Mesothelial cell of epicardium (in vitro differentiated cells): Measurements from ENCODE around the gene ROBO1. TPM values are rescaled to one million over a fixed set of nuclear protein-coding genes. Genes with fewer than 3 reads are reported as not detected.

ENCODE experiments used
- DNase-seq, 2 experiments: peaks; one replicate each; pipeline ENCODE4 v3.0.0; 2021; ENCODE audit warnings: low spot score in 2 of 2; ENCODE audit not compliant: unreplicated experiment in 2 of 2
- H3K27ac Mint-ChIP-seq: 2 replicates; pipeline ENCODE4 v1.8.0; 2021; ENCODE audit warnings: mixed read lengths
- H3K27me3 Mint-ChIP-seq: 2 replicates; pipeline ENCODE4 v1.8.0; 2021; ENCODE audit warnings: low read depth, mixed read lengths
- H3K36me3 Mint-ChIP-seq: 2 replicates; pipeline ENCODE4 v1.8.0; 2021; ENCODE audit warnings: mixed read lengths
- H3K4me1 Mint-ChIP-seq: 2 replicates; pipeline ENCODE4 v1.8.0; 2021; ENCODE audit warnings: mixed read lengths
- H3K4me3 Mint-ChIP-seq: 2 replicates; pipeline ENCODE4 v1.8.0; 2021; ENCODE audit warnings: mild to moderate bottlenecking, moderate library complexity, mixed read lengths
- H3K9me3 Mint-ChIP-seq: 2 replicates; pipeline ENCODE4 v1.8.0; 2021; ENCODE audit warnings: mixed read lengths
- total RNA-seq: library from RNA; stranded (reverse); gene quantifications from 3 replicates; pipeline ENCODE4 v1.2.1, GENCODE V29; 2021
- TF ChIP-seq, protein P1 (sequence below): fragments of 200-600 bp; sonication (generic); IDR thresholded peaks from one replicate; pipeline ENCODE4 v1.5.0; 2021; ENCODE audit warnings: antibody characterized with exemption; ENCODE audit not compliant: unreplicated experiment

The ROBO1 gene
- total RNA-seq, 1 donor from 2014 or later: 143 TPM

DNA sequence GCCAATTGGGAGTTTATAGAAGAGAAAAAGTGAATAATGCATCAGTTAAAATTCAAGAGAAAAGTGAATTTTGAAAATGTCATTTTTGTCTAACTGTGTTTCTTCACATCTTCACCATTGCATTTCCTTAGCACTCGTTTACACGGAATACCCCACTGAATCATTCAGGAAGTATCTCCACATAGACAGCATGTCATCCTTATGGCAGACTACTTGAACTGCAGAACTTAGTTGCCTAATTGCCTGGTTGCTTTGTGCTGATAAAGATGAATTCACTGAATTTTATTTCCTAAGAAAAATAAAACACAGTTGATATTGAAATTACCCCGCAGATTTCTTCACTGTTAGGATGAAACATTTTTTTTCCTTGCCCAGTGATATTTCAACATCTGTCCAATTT is 627.1 kb downstream of the ROBO1 start:
- TF ChIP-seq, protein P1, sequence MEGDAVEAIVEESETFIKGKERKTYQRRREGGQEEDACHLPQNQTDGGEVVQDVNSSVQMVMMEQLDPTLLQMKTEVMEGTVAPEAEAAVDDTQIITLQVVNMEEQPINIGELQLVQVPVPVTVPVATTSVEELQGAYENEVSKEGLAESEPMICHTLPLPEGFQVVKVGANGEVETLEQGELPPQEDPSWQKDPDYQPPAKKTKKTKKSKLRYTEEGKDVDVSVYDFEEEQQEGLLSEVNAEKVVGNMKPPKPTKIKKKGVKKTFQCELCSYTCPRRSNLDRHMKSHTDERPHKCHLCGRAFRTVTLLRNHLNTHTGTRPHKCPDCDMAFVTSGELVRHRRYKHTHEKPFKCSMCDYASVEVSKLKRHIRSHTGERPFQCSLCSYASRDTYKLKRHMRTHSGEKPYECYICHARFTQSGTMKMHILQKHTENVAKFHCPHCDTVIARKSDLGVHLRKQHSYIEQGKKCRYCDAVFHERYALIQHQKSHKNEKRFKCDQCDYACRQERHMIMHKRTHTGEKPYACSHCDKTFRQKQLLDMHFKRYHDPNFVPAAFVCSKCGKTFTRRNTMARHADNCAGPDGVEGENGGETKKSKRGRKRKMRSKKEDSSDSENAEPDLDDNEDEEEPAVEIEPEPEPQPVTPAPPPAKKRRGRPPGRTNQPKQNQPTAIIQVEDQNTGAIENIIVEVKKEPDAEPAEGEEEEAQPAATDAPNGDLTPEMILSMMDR: no peak
- Mint-ChIP-seq H3K36me3 (no peaks in the 10 kb centered on the region), H3K4me1 (no peaks in the 10 kb centered on the region), H3K27ac (no peak overlapping the region), H3K9me3 (no peaks in the 10 kb centered on the region), H3K27me3 (peaks cover 3% of the 10 kb centered on the region), H3K4me3 (no peak overlapping the region)
- no peak for DNase-seq

DNA sequence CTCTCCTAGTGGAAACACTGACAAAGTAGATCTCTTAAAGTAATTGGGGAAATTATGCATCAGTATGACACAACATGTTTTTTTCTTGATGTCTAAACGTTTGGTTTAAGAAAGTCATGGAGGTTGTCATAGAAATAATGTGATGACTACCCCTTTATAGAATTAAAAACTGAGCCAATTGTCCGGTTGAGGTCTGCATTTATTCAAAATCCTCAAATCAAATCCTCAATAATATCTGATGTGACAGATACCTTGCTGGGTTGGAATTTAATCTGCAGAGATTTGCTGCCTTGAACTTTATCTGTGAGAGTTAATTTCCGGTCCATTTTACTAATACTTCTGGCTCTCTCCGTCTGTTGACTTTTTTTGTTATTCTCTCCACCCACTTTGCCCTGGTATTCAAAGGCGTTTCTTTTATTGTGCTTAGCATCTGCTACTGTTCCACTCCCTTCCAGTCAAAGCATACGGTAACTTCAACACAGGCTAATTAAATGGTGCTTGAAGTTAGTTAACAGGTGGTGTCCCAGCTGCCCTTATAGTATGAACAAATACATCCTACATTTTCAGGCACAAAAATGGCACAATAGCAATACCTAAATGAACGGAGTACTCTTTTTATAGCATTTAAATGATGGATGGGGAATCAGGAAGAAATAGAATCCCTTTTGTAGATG is 628.3 kb downstream of the ROBO1 start:
- H3K4me1 Mint-ChIP-seq: no peaks in the 10 kb centered on the region
- no peaks in the 10 kb centered on the region for H3K9me3 Mint-ChIP-seq
- no peaks in the 10 kb centered on the region for H3K36me3 Mint-ChIP-seq
- peaks cover 3% of the 10 kb centered on the region for H3K27me3 Mint-ChIP-seq
- no peak overlapping the region for H3K4me3 Mint-ChIP-seq
- H3K27ac Mint-ChIP-seq: no peak overlapping the region
- TF ChIP-seq, protein P1: no peak
- DNase-seq: no peak

DNA sequence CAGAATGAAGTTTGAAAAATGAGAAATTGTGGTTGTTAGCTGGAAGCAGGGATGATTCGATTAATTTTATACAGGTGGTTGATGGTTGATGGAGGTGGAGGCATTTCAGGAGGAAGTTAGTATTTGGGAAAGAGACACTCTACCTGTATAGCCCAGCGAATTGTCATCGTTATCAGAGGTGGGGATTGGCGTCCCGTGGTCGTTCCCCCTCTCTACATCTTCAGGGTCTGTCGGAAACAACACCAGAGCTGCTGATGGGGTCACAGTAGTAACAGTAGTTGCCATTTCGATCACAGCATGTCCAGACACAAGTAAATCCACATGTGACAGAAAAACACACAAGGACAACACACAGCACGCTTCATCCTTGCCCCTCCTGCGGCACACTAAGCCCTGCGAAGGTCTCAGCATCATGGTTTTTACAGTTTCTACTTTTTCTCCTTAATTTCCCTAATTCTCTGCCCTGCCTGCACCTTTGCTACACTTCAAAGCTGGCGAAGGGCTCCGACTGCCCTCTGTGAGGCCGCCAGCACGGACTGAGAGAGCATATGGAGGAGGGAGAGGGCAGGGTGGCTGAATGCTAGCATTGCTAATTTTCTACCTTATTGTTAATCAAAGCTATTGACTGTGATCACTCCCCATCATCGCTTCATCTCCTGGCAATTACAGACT is 642.3 kb downstream of the ROBO1 start:
- no peaks in the 10 kb centered on the region for H3K36me3 Mint-ChIP-seq
- no peaks in the 10 kb centered on the region for H3K9me3 Mint-ChIP-seq
- H3K4me3 Mint-ChIP-seq: no peak overlapping the region
- no peak overlapping the region for H3K27ac Mint-ChIP-seq
- DNase-seq: no peak
- no peaks in the 10 kb centered on the region for H3K4me1 Mint-ChIP-seq
- TF ChIP-seq, protein P1: no peak
- peaks cover 8% of the 10 kb centered on the region for H3K27me3 Mint-ChIP-seq

DNA sequence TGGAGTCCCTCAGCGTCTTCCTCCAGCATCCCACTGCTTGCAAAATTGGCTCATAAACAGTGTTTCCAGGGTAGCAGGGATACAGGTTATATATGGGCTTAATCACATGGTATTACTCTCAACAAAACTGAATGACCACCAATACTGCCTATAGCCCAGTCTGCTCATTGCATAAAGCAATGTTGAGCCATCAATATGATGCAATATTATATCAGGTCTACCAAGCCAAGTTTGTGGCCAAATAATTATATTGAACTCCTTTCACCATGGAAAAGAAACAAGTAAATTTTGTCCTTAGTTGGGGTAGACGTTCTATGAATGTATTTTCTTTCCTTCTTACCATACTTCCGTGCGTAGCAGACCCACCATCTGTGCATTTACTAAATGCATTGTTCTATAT is 652.3 kb downstream of the ROBO1 start:
- Mint-ChIP-seq H3K9me3 (no peaks in the 10 kb centered on the region), H3K27ac (no peak overlapping the region), H3K36me3 (no peaks in the 10 kb centered on the region), H3K27me3 (no peaks in the 10 kb centered on the region), H3K4me3 (no peak overlapping the region), H3K4me1 (peaks cover 2% of the 10 kb centered on the region)
- DNase-seq: no peak
- TF ChIP-seq, protein P1: no peak

DNA sequence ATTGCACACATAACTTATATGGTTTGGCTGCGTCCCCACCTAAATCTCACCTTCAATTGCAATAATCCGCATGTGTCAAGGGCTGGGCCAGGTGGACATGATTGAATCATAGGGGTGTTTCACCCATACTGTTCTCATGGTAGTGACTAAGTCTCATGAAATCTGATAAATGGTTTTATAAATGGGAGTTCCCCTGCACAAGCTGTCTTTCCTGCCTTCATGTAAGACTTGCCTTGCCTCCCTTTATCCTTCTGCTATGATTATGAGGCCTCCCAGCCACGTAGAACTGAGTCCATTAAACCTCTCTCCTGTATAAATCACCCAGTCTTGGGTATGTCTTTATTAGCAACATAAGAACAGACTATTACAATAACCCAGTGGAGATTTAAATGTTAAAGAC is 653.9 kb downstream of the ROBO1 start:
- Mint-ChIP-seq H3K4me1 (peaks cover 2% of the 10 kb centered on the region), H3K9me3 (no peaks in the 10 kb centered on the region), H3K4me3 (no peak overlapping the region), H3K27me3 (no peaks in the 10 kb centered on the region), H3K27ac (no peak overlapping the region), H3K36me3 (no peaks in the 10 kb centered on the region)
- DNase-seq: no peak
- TF ChIP-seq, protein P1: no peak
